PC-3 (cell line): ENCODE results near the gene GEN1. TPM values are rescaled to one million over a fixed set of nuclear protein-coding genes. Genes with fewer than 3 reads are reported as not detected.
A peak's percentile ranks its signal among the peaks of the same experiment; 100 is the strongest.

ENCODE experiments used
- ATAC-seq: fragments of 200-7000 bp; cut with Tn5 transposase; 2 replicates; pipeline ENCODE4 v1.9.1; 2020; ENCODE audit warnings: mild to moderate bottlenecking, moderate library complexity
- BruUV-seq: library from RNA; stranded (reverse); fragments of 400-500 nt; replicated peaks from 2 replicates; lab custom pipeline; 2021; lab: Mats Ljungman, UMichigan
- CTCF ChIA-PET: fragments of 300-600 bp; sonication (Branson Sonifier 250); formaldehyde crosslinking; loops from one replicate; lab custom pipeline; 2022; ENCODE audit warnings: antibody characterized with exemption; lab: Charles Lee
- POLR2A ChIA-PET: fragments of 300-600 bp; sonication (Branson Sonifier 250); formaldehyde crosslinking; loops from one replicate; lab custom pipeline; 2022; ENCODE audit warnings: antibody characterized with exemption; ENCODE audit not compliant: unreplicated experiment; lab: Charles Lee
- DNase-seq: peaks from one replicate; pipeline ENCODE4 v3.0.0-alpha.2; 2015
- H2AFZ ChIP-seq: fragments of 300-600 bp; sonication (generic); 2 replicates; pipeline ENCODE4 v1.6.0; 2016; ENCODE audit warnings: antibody characterized with exemption, low read length
- H3F3A ChIP-seq: fragments of 300-600 bp; sonication (generic); one replicate; pipeline ENCODE4 v1.6.0; 2017; ENCODE audit warnings: antibody characterized with exemption, low read length, control low read depth, mild to moderate bottlenecking; ENCODE audit not compliant: unreplicated experiment
- H3K27ac ChIP-seq: fragments of 300-600 bp; sonication (generic); 2 replicates; pipeline ENCODE4 v1.5.1; 2016; ENCODE audit warnings: mild to moderate bottlenecking, low read length
- H3K27me3 ChIP-seq: fragments of 300-600 bp; sonication (generic); 2 replicates; pipeline ENCODE4 v1.6.1; 2016; ENCODE audit warnings: low read length, mixed read lengths
- H3K36me3 ChIP-seq: fragments of 300-600 bp; sonication (generic); 2 replicates; pipeline ENCODE4 v1.6.1; 2016; ENCODE audit warnings: low read depth, mixed run types, low read length, mixed read lengths
- H3K4me1 ChIP-seq: fragments of 300-600 bp; sonication (generic); 2 replicates; pipeline ENCODE4 v1.5.1; 2016; ENCODE audit warnings: low read length; ENCODE audit not compliant: insufficient read depth
- H3K4me2 ChIP-seq: fragments of 300-600 bp; sonication (generic); 2 replicates; pipeline ENCODE4 v1.6.0; 2016; ENCODE audit warnings: low read length
- H3K4me3 ChIP-seq: fragments of 300-600 bp; sonication (generic); 2 replicates; pipeline ENCODE4 v1.5.1; 2016; ENCODE audit warnings: mild to moderate bottlenecking, low read length, mixed read lengths
- H3K79me2 ChIP-seq: fragments of 300-600 bp; sonication (generic); 2 replicates; pipeline ENCODE4 v1.6.1; 2017; ENCODE audit warnings: low read length, mixed read lengths
- H3K9ac ChIP-seq: fragments of 300-600 bp; sonication (generic); 2 replicates; pipeline ENCODE4 v1.6.0; 2016; ENCODE audit warnings: mild to moderate bottlenecking, low read length
- H3K9me2 ChIP-seq: fragments of 300-600 bp; sonication (generic); replicated peaks from 2 replicates; pipeline ENCODE4 v1.6.1; 2016; ENCODE audit warnings: mixed run types, low read length, mixed read lengths
- H3K9me3 ChIP-seq: fragments of 300-600 bp; sonication (generic); 2 replicates; pipeline ENCODE4 v1.6.1; 2016; ENCODE audit warnings: low read length, mixed read lengths
- H4K20me1 ChIP-seq: fragments of 300-600 bp; sonication (generic); 2 replicates; pipeline ENCODE4 v1.6.1; 2016; ENCODE audit warnings: low read length, mixed read lengths
- EZH2 ChIP-seq: fragments of 300-600 bp; sonication (generic); IDR thresholded peaks from one replicate; pipeline ENCODE4 v1.6.1; 2017; ENCODE audit warnings: antibody characterized with exemption, mild to moderate bottlenecking, low read length; ENCODE audit not compliant: unreplicated experiment
- EZH2phosphoT487 ChIP-seq: fragments of 300-600 bp; sonication (generic); IDR thresholded peaks from 2 replicates; pipeline ENCODE4 v1.6.1; 2018; ENCODE audit warnings: mild to moderate bottlenecking, antibody characterized with exemption, low read length, borderline replicate concordance
- intact Hi-C: fragments of 100-400 bp; cut with micrococcal nuclease; formaldehyde crosslinking; loops from 2 replicates; pipeline ENCODE4 v1.9.0; 2023
- total RNA-seq: library from RNA; depleted of rRNA; stranded (reverse); fragments of >200 nt; gene quantifications from 2 replicates; pipeline ENCODE4 v1.2.3, GENCODE V29; 2014
- TF ChIP-seq, protein P1 (sequence below): fragments of 300-600 bp; sonication (generic); conservative IDR thresholded peaks from 2 replicates; pipeline ENCODE4 v1.5.1; 2017; ENCODE audit warnings: antibody characterized with exemption, low read depth, mild to moderate bottlenecking, low read length

Gene GEN1
- total RNA-seq, 1 experiment from 2014 or later = 21.4 TPM

DNA sequence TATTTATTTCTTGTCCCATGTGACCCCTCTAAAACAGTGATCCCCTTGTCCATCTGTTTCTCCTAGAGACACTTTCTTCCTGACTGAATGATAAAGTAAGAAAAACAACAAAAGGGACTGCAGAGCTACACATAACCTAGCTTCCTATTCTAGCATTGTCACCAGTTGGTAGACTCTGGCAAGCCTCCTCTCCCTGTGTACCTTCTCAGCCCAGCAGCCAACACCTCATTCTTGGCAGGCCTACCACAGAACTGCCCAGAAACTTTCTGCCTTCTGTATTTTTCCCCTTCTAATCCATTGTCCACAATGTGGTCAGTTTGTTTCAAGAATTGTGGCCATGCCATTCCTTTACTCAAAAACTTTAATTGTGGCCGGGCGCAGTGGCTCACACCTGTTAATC is 13.7 kb upstream of the GEN1 start:
- no peaks in the 10 kb centered on the region for H4K20me1 ChIP-seq
- intact Hi-C loops = no loop called here
- no peaks in the 10 kb centered on the region for H3F3A ChIP-seq
- DNase-seq = no peak
- H3K9me2 ChIP-seq = no peaks in the 10 kb centered on the region
- H3K4me2 ChIP-seq = no peak overlapping the region
- H3K4me1 ChIP-seq = peaks cover 7% of the 10 kb centered on the region; the same call in 1 of the 2 replicates
- no peaks in the 10 kb centered on the region for H3K79me2 ChIP-seq
- no peak overlapping the region for H2AFZ ChIP-seq
- peaks cover 26% of the 10 kb centered on the region; the same call in 1 of the 2 replicates for H3K36me3 ChIP-seq
- ATAC-seq = no peak
- no peaks in the 10 kb centered on the region for H3K9me3 ChIP-seq
- no peaks in the 10 kb centered on the region for H3K27me3 ChIP-seq
- no peak overlapping the region for H3K4me3 ChIP-seq
- BruUV-seq = no TSS peak
- TF ChIP-seq EZH2phosphoT487 (no peak), EZH2 (no peak)
- TF ChIP-seq, protein P1, sequence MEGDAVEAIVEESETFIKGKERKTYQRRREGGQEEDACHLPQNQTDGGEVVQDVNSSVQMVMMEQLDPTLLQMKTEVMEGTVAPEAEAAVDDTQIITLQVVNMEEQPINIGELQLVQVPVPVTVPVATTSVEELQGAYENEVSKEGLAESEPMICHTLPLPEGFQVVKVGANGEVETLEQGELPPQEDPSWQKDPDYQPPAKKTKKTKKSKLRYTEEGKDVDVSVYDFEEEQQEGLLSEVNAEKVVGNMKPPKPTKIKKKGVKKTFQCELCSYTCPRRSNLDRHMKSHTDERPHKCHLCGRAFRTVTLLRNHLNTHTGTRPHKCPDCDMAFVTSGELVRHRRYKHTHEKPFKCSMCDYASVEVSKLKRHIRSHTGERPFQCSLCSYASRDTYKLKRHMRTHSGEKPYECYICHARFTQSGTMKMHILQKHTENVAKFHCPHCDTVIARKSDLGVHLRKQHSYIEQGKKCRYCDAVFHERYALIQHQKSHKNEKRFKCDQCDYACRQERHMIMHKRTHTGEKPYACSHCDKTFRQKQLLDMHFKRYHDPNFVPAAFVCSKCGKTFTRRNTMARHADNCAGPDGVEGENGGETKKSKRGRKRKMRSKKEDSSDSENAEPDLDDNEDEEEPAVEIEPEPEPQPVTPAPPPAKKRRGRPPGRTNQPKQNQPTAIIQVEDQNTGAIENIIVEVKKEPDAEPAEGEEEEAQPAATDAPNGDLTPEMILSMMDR = no peak
- ChIA-PET POLR2A (interaction anchor here (0.6 kb wide), 1 partner anchor 455 kb away, joined by 4 read pairs; no protein-coding TSS in a partner anchor), CTCF (no interaction called here)
- no peak overlapping the region for H3K9ac ChIP-seq
- H3K27ac ChIP-seq = no peak overlapping the region

DNA sequence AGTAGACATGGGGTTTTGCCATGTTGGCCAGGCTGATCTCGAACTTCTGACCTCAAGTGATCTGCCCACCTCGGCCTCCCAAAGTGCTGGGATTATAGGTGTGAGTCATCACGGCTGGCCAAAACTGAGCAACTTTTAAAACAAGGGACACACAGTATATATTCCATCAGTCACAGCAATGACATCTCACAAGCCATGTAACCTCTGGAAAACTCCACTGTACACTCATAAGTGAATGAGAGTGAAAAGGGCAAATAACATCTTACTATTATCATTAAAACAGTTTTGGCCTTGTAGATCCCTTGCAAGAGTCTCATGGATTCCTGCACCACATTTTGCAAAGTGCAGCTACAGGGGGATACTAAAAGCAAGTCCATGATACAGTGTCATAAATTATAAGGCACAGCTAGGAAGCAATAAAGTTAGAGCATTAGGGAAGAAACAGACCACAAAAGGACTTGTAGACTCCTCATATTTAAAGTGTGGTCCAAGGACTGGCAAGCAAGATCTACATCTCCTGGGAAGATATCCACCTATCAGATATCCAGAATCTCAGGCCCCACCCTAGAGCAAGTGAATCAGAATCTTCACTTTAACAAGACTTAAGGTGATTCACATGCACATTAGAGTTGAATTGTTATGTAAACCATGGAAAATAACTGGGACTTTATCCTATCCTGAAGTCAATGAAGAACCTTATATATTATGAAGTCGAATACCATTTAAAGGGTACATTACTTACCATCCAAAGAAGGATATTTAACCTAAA is 6.1 kb upstream of the GEN1 start:
- H3K27ac ChIP-seq = no peak overlapping the region

More for the DNA sequence above, 6.1 kb upstream of the GEN1 start:
- no peak overlapping the region for H3K4me2 ChIP-seq
- no peaks in the 10 kb centered on the region for H4K20me1 ChIP-seq
- TF ChIP-seq EZH2 = no peak
- TF ChIP-seq EZH2phosphoT487 = no peak
- TF ChIP-seq, protein P1 = no peak
- ChIA-PET CTCF (no interaction called here), POLR2A (interaction anchor here (0.6 kb wide), 1 partner anchor 243 kb away, joined by 3 read pairs; no protein-coding TSS in a partner anchor)
- H3K4me3 ChIP-seq = no peak overlapping the region
- no TSS peak for BruUV-seq
- no peak overlapping the region for H3K9ac ChIP-seq
- peaks cover 12% of the 10 kb centered on the region for H3K4me1 ChIP-seq
- H3K79me2 ChIP-seq = peaks cover 42% of the 10 kb centered on the region
- peak; percentile 85 for ATAC-seq
- no peaks in the 10 kb centered on the region for H3K27me3 ChIP-seq
- H3F3A ChIP-seq = no peaks in the 10 kb centered on the region
- no peak overlapping the region for H2AFZ ChIP-seq
- H3K36me3 ChIP-seq = peaks cover 10% of the 10 kb centered on the region; the same call in 1 of the 2 replicates
- peak; percentile 64 for DNase-seq
- no peaks in the 10 kb centered on the region for H3K9me2 ChIP-seq
- intact Hi-C loops = no loop called here
- H3K9me3 ChIP-seq = no peaks in the 10 kb centered on the region
